Stimulated activated CD4-positive, alpha-beta T cell treated with anti-CD3 and anti-CD28 coated beads, TNF-alpha, amount 100 ng/mL, for 24 hours (primary cell): ENCODE data around the gene TRAIP.
"Not testable (repeated sequence)": the region's sequence is repeated elsewhere in the genome, so short reads cannot be mapped to it uniquely, and the experiment has no call there.

ENCODE experiments used
- DNase-seq, 3 experiments: peaks; one replicate each; pipeline ENCODE4 v3.0.0-alpha.2; 2020; ENCODE audit warnings: low read depth in 3 of 3

The TRAIP gene

DNA sequence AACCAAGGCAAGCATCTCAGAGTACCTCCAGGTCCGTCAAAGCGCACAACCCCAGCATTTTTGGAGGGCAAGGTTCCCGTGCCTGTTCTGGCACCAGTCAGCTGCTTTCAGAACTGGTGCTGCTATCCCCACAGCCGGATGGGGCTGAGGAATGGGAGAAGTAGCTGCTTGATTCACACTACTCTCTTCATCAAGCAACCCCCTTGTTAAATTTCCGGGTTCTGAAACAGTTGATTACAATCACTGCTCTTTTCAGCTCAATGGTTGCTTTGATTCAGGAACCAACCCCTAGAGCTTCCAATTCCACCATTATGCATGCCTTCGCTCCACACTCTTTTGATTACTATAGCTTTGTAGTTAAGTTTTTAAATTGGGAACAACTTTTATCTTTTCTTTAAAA is 30.3 kb downstream of the TRAIP start:
- no peak for DNase-seq

- not testable (repeated sequence) for DNase-seq
Measured at GRCh38 chr3:49823131-49823530, 33.2 kb downstream of the TRAIP start.

DNA sequence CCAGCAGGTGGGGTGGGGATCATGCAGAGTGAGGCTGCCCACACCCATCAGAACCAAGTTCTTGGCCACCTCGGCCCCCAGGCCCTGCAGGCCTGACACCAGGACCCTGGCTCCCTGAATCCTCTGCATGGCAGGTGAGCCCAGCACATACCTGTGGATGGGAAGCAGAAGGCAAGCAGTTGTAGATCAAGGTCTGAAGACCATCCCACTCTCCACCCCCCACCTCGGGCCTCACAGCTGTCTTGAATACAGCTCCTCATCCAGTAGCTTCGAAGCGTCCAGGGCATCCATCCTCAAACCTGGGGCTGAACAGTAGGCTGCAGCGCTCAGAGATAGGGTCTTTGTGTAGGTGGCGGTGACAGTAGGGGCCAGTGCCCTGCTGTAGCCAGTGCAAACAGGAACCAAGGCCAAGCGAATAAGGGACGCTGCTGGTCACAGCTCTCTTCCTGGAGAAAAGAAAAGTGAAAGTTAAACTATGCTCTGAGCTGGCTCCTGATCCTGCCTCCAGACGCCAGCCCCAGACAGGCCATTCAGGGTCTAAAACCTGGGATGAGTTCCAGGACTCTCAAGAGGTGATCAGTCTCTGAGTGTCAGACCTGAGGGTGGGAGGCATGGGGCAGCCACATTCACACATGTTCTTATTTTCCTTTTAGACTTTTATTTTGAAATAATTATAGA is 42.7 kb downstream of the TRAIP start, which contains the start of gene UBA7:
Gene UBA7, minus strand, starts transcription at position 457 of the 678 bp plus-strand sequence. Its CDS starts 166 bp downstream, at position 291.
- DNase-seq, result peak in 1 of 3 experiments; percentile 21

DNA sequence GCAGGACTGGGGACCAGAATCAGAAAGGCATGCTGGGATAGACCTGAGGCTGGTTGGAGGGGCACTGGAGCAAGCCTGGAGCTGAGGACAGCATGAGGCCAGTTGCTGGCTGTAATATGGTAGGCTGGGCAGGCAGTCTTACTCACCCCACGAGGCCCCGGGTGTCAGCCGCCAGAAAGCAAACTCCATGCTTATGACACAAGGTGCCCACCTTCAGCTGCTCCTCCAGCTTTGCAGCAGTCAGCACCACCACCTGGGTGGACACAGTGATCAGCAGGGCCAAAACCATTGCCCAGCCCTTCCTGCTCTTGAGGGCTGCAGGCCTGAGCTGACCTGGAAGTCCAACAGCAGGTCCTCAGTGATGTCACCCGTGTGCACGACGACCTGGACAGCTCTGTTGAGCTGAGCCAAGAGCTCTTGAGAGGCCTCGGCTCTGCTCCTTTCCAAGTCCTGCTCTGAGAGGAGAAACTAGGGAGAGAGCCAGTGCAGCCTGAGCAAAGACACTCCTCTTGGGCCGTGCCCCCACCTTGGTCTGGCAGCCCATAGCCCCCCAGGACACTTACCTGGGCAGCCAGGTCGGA is 43.4 kb downstream of the TRAIP start:
- DNase-seq, result no peak

DNA sequence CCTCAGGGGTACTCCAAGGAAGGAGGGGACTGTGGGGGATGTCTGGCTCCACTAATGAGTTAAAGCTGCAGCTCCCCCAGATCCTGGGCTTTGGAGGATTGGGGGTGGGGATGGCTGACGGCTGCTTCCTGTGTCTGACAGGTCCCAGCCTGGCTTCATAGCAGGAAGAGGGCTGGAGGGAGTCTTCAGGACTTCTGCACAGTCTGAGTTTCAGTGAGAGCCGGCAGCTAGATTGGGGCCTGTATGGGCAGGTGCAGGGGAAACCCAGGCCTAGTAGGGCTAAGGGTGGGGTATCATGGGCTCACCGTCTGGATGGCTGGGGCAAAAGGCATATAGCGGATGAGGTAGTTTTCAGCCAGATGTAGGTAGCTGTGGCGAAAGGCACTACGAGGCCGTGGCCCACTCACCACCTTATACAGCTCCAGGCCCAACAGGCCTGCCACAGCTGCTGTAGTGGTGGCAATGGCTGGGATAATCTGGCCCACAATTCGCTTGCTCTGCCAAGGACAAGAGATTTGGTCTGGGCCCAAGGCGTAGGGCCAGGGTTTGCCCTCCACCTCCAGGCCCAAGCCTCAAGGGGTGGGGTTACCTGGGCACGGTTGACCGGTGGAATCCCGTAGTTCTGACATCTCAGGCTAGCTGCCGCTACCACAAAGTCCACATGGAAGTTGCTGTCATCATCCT is 48.8 kb downstream of the TRAIP start:
- no peak for DNase-seq

GRCh38 chr3:49806850-49807249 is 49.5 kb downstream of the TRAIP start:
- DNase-seq, result no peak

- DNase-seq, result no peak
Measured at GRCh38 chr3:49805897-49806701, 50.3 kb downstream of the TRAIP start.

- no peak for DNase-seq
Measured at GRCh38 chr3:49805367-49805782, 51.0 kb downstream of the TRAIP start.

DNA sequence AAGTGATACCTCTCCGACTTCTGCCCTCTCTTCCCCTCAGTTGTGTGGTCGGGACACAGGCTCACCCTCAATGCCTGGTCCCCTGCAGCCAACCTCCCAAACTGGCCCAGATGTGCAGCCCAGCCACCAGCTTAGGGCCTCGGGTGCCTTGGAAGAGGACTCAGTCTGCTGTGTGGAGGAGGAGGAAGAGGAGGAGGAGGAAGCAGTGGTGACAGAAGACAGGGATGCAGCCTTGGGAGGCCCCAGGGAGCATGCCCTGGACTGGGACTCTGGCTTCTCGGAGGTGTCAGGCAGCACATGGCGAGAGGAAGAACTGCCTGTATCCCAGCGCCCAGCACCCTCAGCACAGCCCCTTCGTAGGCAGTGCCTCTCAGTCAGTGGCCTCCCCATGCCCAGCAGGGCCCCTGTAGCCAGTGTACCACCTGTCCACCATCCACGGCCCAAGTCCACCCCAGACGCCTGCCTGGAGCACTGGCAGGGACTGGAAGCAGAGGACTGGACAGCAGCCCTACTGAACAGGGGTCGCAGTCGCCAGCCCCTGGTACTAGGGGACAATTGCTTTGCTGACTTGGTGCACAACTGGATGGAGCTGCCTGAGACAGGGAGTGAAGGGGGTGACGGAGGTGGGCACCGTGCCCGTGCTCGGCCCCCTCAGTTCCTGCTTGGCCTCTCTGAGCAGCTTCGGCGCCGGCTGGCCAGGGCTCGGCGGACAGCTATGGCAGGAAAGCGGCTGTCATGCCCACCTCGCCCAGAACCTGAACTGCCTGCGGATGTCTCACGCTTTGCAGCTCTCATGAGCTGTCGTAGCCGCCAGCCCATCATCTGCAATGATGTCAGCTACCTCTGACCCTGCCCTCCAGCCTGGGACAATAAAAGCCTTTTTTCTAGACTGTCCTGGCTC is 52.0 kb downstream of the TRAIP start:
- no peak for DNase-seq

- DNase-seq, result peak in 1 of 3 experiments; percentile 33
Measured at GRCh38 chr3:49803465-49804140, 52.8 kb downstream of the TRAIP start.

DNA sequence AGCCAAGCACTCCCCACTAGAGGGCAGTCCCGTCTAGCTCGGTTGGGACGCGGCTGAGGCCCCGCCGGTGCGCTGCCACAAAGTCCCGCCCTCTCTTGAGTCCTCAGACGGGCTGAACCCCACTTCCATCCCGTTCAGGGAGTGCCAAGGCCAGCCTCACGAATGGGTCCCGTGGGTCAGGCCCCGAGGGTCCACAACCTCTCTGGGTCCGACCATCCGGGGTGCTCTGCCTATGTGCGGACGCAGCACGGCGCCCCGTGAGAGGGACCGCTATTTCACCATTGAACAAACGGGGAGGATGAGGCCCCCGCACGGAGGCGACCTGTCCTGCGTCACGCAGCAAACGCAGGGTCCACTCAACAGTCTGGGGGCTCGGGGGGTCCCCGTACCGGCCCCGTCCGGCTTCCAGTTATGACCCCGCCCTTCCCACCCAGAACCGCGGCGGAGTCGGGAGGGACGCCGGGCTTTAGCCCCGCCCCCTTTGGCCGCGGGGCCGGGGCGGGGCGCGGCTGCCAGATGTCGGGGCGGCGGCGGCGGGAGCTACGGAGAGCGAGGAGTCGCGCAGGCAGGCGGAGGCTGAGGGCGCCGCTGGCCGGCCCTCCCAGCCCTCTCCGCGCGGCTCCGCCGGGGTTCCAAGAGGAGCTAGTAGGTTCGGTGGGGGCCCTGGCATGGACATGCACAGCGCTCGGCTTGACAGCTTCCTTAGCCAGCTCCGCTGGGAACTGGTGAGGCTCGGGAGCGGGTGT is 53.5 kb downstream of the TRAIP start, which contains the start of gene INKA1:
Gene INKA1, plus strand, starts transcription at position 543 of the 746 bp plus-strand sequence. Its CDS starts 132 bp downstream, at position 675.
- peak; percentile 78 to 87 (median 82) for DNase-seq

DNA sequence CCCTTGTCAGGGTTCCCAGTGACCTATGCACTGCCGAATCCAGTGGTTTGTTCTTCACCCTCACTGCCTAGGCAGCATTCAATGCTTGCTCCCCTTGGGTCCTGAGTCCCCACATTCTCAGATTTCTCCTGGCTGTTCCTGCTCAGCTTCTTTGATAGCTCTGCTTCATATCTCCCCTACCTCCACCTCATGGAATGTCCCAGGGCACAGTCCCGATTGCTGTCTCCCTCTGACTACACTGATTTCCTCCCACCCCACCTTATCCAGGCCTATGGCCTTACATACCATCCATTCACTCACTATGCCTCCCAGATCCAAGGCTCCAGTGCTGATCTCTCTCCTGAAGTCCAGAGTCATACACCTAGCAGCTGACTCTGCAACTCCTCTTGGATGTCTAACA is 55.2 kb downstream of the TRAIP start:
- no peak for DNase-seq

DNA sequence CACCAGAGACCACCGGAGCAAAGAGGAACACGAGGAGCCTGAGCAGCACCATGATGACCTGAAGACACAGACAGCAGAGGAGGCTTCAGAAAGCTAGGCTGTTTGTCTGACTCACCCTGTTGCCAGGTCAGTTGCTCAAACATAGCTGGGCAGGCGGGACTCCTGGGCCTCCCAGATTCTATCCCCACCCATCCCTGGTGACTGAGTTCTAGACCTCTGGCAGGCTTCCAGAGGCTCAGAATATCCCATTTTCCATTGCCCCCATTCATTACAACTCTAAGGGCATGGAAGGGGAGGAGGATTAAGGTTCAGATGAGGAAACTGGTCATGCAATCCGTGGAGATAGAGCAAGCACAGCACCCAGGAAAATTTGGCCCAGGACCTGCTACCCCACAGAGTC is 56.6 kb downstream of the TRAIP start, which contains the start of gene CDHR4:
Gene CDHR4, minus strand, starts transcription at position 113 of the 400 bp plus-strand sequence. Its CDS starts 61 bp downstream, at position 52.
- DNase-seq, result no peak

DNA sequence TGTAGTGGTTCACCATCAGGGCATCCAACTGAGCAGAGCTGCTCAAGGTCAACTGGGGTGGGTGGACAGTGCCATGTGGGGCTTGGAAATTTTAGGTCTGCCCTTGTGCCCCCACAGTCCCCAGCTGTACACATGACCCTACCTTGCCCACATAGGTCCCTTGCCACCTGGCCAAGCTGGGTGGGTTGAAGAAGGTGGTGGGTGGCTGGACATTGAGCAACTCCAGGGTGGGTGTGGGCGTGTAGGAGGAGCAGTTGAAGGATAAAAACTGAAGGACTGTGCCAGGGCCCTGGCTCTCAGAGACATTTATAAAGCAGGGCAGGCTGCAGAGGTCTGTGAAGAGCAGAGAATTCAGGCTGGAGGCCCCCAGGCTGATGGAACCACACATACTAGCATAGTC is 57.3 kb downstream of the TRAIP start:
- DNase-seq, result no peak

GRCh38 chr3:49794926-49795905 is 61.1 kb downstream of the TRAIP start:
- no peak for DNase-seq

GRCh38 chr3:49794431-49794830 is 61.9 kb downstream of the TRAIP start:
- DNase-seq, result no peak

GRCh38 chr3:49793486-49794085 is 62.8 kb downstream of the TRAIP start:
- no peak for DNase-seq
